NCI-H774 (cell line): ENCODE measurements around the gene ENTREP1.
"Not testable (repeated sequence)": the region's sequence is repeated elsewhere in the genome, so short reads cannot be mapped to it uniquely, and the experiment has no call there.

ENCODE experiments used
- DNase-seq: peaks from one replicate; lab custom pipeline; 2025; lab: John Stamatoyannopoulos, UW

The ENTREP1 gene

DNA sequence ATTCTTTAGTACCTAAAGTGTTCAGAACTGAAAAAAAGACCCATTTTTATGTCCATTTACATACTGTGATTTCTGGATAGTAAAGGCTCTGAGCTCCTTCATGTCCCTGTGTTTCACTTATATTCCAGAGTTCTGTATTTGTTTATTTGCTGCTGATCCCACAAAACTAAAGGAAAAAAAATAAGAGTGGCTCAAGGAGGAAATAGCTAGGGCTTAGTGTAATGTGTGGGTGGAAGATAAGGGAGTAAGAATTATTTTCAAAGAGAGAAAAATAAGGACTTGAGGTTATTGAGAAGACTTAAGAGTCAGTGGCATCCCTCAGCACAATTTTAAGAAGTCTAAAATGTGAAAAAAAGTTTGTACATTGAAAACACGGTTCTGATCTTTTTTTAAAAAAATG, 46.0 kb downstream of the ENTREP1 start:
- DNase-seq, result no peak

DNA sequence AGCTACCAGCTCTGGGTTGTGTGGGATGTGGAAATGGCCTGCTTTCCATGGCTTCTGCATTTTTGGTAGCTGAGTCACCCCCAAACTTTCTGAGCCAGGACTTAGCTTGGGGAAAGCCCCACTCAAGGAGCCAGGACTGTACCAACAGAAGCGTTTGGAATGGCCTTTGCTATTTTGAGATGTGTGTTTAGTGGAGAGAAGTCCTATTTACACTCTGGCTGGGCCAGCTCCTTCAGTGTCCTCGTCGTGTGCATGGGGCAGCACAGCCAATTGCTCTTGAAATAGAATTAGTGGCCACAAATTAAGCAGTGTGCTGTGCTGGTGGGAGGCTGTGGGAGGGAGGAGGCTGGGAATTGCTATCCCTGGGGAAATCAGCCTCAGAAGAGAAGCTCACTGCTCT, 51.6 kb downstream of the ENTREP1 start:
- DNase-seq, result no peak

DNA sequence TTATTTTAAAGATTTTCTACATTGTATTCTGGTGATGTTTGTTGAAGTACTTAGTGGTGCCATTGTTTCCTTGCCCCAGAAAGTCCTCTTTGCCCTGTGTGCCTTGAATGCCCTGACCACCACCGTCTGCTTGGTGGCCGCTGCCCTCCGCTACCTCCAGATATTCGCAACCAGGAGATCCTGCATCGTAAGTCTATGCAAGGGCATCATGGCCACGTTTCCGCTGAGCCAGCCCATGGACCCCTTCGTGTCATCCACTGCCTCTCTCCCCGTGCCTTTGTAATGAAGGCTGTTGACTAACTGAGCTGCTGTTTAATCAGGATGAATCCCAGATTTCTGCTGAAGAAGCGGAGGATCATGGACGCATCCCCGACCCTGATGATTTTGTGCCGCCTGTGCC, 52.3 kb downstream of the ENTREP1 start:
- DNase-seq, result no peak

DNA sequence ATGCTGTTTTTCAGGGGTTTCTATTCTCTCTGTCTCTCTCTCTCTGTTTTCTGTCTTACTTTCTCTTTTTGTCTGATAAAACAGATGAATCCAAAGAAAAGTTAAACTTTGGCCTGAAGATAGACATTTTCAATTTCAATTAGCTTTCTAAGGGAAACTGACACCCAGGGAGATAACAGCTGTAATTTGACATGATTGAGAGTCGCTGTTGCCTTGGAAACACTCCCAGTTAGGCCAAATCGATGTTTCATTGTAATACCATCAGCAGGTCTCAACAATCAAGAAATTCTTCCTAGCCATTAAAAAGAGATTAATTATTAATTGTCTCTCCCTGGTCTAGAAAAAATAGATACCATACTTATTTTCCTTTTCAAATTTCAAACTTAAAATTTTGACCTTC, 53.0 kb downstream of the ENTREP1 start:
- no peak for DNase-seq

DNA sequence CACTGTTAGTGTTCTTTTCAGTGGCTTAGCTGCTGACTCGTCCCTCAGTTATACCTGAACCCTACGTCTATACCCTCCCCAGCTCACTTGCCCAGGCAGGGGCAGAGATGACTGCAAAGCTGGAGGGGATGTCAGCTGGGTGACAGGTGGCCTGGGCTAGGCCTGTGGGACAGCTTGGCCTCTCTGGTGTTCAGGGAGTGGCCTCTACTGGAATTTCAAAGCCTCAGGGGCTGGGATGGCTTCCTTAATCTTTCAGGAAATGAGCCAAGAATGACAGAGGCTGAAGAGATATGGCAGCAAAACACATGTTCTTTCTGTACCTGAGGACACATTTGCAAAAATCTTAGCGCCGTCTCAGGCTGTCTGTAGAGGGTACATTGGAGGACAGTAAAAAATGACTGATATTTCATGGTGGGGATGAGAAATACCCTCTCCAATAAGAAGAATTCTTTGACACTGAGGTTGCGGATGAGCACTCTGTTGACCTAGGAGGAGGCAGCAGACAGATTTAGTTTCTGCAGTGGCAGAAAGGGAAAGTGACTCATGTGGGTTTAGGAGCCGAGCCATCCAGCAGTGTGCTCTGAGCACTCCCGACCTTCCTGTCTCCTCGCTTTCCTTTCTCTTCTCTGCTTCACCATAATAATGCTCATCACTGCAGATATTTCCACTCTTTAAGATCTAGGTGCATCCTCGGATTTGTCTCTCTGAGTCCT, 54.4 kb downstream of the ENTREP1 start:
- no peak for DNase-seq

DNA sequence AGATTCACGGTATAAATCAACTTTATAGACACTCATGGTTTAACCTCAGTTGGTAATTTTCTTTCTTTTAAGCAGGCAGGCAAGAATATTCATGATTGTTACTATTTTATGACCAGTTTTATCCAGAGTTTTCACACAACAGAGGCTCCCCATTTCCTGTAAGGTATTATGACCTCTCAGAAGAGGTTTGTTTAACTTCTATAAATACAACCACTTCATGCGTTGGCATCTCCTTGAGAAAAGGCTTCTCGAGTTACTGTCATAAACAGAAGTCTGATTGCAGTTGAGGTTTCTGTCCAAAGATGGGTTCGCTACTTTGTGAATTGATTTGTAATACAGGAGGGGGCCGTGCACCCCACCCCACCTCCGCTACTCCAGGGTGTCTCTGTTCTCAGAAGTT, 55.3 kb downstream of the ENTREP1 start:
- DNase-seq, result no peak

DNA sequence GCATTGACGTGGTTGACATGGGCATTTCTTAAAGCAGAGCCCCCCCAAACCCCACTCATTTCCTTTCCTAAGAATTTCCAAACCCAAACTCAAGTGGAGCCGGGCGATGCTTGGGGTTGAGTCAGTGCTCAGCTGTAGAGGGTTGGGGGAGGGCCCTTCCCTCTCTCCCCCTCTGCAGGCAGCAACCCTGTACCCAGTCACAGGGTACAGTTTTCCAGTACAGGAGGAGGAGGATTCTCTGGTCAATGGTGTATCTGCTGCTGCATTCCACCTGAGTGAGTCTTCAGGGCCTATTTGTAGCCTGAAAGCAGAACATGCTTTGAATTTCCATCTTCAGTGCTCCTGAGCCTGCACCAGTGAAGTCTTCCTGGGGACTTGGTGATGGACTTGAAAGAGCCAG, 55.8 kb downstream of the ENTREP1 start:
- DNase-seq, result no peak

DNA sequence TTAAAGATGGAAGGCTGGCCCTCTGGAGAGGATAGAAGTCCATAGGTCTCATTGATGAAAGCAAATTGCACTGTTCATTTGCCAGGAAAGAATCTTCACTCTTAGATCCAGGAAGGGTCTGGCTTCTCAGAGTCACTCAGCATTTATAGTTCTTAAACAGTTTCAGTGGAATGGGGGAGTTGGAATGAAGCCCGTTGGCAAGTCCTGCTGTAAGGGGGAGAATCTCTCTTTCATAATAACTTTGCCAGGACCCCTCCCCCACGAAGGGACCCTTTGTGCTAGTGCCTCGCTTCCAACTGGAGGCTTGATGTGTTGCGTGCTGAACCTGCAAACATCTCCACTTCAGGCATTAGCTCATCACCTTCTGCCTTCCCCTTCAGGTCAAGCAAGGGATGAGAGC, 57.1 kb downstream of the ENTREP1 start:
- no peak for DNase-seq

DNA sequence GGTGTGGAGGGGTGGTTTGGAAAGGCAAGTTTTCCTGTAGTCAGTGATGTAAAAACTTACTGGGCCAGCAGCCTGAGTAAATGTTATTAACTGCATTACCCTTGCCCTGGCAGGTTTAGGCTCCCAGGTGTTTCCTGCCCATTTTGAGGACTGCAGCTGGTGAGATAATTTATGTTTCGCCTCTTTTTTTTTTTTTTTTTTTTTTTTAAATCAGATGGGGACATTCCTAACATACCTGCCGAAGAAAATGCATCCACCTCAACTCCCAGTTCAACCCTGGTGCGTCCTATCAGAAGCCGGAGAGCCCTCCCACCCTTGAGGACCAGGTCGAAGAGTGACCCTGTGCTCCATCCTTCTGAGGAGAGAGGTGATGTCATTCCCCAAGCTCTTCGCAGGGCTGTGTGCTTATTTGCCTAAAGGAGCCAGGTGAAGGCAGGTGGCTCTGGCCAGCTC, 60.6 kb downstream of the ENTREP1 start:
- DNase-seq, result peak; percentile 65

DNA sequence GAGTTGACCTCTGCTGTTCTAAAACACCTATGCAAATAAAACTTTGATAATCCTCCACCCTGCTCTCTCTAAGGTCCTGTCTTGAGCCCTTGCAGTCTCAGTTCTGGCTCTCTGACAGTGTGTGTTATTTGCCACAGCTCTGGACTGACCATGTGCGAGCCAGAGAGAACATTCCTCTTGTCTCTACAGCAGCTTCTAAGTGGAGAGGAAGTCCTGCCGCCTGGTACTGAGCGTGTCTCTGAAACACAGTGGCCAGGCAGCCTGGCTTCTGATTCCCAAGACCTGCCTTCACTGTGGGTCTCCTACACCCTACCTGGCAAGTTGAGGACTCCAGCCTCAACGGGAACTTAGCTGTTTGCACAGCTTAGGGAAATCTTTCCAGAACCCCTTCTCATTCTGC, 61.6 kb downstream of the ENTREP1 start:
- no peak for DNase-seq

DNA sequence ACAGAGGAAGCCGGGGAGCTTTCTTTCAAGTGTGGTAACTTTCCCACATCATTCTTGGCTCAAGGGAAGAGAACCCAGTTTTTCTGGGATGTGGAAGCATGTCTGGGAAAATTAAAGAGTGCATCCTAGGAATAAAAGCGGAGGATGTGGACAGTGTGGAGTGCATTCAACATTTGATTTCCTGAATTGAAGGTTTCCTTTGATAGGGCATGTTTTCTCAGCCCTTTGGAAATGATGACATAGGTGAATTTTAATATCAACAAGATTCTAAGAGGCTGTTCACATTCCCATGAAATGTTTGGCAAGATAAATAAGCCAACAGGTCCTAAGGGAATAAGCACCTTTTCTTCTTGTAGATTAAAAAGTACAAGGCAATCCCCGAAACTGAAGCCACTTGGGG, 63.6 kb downstream of the ENTREP1 start:
- no peak for DNase-seq

DNA sequence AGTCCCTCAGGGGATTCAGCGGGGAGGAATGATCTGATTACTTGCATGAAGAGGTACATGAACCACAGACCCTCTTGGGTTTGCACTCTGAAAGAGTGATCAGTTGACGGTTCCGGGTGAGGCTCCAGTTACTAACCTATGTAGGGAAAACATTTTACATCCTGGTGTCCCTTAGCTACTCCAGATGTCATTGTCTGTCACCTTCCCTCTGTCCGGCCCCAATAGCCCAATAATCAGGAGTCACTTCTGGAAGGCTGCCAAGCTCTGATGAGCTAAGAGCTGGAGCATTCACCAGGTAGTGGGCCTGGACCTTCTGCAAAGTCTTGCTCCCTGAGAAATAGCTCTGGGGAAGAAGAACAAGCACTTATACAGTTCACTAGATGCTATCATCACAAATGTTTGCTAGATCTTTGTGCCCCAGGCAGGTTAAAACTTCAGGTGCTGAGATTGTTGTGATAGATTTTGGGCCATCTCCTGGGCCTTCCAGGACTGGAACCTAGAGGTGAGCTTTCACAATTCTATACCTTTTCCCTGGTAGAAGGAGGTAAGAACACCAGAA, 64.5 kb downstream of the ENTREP1 start:
- no peak for DNase-seq

DNA sequence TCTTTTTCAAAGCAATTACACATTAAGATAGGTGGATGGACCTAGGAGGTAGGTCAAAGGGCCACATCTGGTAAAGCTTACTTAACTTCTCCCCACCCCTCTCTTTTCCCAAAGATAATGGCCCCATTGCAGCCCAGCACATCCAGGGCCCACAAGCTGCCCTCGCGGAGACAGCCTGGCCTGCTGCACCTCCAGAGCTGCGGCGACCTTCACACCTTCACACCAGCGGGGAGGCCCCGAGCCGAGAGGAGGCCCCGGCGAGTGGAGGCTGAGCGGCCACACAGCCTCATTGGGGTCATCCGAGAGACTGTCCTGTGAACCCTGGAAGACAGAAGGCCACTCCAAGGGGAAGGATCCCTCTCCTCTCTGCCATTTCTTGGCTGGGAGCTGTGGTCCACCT, 66.5 kb downstream of the ENTREP1 start:
- no peak for DNase-seq

DNA sequence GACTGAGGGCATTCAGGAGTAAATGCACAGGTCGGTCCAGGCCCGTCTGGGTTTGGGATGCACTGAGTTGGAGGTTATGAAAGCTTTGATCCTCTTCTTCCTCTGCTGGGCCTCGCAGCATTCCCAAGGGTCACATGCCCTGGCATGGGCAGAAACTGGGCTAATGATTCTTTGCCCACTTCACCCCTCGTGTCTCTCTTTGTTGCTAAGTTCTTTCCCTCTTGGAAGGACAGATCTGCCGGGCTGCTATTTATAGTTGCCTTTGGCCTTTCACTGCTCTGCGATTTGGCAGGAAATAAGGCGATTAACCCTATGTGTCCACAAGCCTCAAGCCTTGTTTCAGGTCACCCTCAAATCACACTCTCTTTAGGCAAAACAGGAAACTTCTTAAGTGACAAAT, 66.9 kb downstream of the ENTREP1 start:
- DNase-seq, result no peak

DNA sequence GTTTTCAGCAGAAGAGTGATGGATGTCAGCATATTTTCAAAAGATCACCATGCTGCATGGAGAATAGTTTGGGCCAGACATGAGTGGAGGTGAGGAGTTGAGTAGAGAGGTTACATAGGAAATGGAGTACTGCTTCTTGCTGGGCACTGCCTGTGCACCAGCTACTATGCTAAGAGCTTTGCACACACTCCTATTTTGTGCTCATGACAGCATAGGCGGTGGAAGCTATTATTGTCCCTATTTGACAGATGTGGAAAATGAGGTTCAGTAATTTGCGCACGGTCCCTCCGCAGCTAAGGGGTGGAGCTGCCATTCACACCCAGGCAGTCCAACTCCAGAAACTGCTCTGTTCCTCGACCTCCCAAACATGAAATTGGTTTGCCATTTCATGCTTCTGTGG, 67.8 kb downstream of the ENTREP1 start:
- DNase-seq, result no peak

DNA sequence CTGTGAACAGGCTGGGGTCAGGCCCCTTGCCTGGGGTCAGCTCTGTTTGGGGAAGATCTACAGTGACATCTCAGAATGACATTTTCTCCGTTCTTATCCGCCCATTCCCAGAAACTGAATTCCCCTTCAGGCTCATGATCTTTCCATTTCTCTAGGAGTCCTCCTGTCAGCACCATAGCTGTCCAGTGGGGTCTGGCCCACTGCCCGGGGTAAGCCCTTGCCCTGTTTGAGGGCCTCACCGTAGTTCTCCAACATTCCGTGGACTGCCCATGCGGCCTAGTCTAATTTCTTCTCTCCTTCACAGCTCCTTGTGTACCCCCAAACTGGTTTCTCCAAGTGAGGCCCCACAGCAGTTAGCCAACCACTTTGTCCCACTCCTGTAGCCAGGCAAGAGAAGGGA, 68.4 kb downstream of the ENTREP1 start:
- no peak for DNase-seq

DNA sequence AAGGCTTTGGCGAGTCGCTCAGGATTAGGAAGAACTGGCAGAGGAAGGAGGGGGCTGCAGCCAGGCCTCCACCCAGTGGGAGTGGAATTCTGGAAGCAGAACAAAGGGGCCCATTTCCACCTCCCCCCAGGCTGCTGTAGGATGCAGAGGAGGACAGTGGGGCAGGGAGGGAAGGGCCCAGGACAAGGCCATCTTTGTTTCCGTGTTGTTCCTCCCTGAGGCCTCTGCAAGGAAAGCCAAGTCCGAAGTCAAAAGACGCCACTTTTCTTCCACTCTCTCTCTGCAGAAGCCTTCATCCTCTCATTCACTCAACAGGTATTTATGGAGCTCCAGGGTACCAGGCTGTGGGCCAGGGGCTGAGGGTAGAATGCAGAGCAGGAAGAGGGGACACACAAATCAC, 70.7 kb downstream of the ENTREP1 start:
- DNase-seq, result no peak

DNA sequence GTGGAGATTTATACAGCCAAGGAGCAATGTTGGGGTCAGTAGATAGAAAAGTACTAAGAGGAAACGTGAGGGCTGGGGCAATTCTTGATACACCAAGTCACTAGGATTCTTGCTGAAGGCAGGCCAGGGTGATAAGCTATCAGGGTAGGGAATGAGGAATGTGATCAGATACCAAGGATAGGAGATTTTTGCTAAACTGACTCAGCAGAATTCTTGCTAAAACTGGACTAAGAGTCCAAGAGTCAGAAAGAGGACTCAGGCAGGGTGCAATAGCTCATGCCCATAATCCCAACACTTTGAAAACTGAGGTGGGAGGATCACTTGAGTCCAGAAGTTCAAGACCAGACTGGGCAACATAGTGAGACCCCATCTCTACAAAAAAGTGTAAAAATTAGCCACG, 71.7 kb downstream of the ENTREP1 start:
- no peak for DNase-seq

DNA sequence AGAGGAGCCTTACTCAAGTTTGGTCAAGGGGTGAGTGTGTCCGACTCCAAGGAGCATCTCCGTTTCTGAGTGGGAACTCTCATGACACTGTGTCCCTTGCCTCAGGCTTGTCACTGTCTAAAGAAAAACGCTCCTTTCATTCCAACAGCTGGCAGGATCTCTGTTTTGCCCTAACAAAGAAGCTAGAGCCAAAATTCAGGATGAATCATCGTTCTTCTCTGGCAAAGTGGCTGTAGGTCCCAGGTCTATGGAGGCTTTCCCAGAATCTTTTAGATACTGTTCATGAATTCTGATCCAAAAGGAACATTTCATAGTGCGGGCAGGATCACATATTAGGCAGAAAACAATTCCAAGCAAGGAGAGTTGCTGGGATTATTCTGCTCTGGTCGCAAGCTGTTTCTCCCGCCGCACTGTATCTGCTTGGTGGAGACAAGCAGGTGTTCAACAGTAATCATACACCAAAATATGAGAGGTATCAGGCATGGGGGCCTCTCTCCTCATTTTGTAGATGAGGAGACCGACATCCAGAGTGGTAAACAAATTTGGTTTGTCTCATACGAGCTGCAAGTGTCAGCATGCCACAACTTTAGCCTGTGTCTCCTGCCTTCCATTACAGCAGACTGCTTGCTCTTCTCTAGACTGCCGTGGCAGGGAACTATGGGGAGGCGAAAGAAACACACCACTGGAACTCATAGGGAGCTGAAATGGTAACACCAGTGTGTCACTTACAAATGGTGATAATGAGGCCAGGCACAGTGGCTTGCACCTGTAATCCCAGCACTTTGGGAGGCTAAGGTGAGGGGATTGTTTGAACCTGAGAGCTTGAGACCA, 72.6 kb downstream of the ENTREP1 start:
- no peak for DNase-seq

DNA sequence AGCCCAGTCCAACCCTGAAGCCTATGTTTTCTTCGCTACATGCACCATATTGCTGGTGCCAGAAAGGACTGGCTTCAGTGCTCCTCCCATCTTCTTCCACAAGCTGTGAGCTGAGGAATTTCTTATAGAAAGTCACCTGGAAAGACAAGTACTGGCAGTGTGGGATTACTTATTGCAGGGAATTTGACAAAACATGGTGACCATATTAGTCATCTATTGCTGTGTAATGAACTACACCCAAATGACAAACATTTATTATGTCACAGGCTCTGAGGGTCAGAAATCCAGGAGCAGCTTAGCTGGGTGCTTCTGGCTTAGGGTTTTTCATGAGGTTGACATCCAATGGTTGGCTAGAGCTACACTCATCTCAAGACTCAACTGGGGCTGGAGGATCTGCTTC, 75.5 kb downstream of the ENTREP1 start:
- DNase-seq, result no peak

DNA sequence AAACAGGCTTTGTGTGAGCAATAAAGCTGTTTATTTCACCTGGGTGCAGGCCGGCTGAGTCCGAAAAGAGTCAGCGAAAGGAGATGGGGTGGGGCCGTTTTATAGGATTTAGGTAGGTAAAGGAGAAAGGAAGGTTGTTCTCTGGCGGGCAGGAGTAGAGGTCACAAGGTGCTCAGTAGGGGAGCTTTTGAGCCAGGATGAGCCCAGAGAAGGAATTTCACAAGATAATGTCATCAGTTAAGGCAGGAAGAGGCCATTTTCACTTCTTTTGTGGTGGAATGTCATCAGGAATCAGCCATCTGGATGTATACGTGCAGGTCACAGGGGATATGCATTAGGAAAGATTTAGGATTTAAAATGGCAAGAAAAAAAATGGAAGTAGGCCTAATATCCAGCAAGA, 84.9 kb downstream of the ENTREP1 start:
- not testable (repeated sequence) for DNase-seq

DNA sequence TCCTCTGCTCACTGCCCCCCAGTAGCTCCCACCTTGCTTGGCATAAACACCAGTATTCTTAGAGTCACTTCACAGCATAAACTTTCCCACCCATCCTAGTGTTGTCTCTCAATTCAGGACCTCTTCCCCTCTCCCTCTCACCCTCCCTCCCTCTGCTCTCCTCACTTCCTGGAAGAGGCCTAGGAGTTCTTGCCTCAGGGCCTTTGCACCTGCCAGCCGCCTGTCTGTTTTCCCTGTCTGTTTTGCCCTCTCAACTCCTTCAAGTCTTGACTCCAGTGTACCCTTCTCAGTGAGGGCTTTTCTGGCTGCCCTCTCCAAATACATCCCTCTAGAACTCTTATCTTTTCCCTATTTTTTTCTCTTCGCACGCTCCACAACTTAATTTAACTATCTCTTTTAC, 86.2 kb downstream of the ENTREP1 start:
- DNase-seq, result no peak
